ENCODE measurements around the gene PCDH15. TPM values are rescaled to one million over a fixed set of nuclear protein-coding genes. Genes with fewer than 3 reads are reported as not detected.

Gene PCDH15
- total RNA-seq, 1 donor from 2014 or later = not detected

DNA sequence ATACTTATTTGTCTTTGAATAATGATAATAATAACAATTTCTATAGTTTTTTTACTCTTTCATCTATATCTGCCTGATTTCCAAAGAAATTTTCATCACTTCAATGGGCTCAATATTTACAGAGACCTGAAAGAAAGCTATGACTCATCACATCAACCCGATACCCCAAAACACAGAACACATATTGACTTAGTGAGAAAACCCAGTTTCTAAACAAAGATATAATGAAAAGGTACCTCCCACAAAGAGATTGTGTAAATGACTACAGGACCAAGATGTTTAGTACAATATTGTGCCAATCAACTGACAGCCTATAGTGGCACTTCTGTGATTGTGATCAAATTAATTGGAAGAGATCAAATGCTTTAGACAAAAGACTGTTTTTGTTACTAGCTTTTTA is 133.9 kb downstream of the PCDH15 start:
- H3K36me3 ChIP-seq = no peaks in the 10 kb centered on the region
- no peak for TF ChIP-seq CTCF (IDR thresholded peaks at IDR 0.05)
- no peak overlapping the region for H3K4me3 ChIP-seq
- no peaks in the 10 kb centered on the region for H3K4me1 ChIP-seq
- H3K27me3 ChIP-seq = no peaks in the 10 kb centered on the region
- H3K9me3 ChIP-seq = no peaks in the 10 kb centered on the region
- intact Hi-C loops (cut with DNase I) = no loop called here
- no peak overlapping the region for H3K27ac ChIP-seq
- DNase-seq (ENCODE audit: low spot score in 2 of 2) = no peak

GRCh38 chr10:54666192-54666591 is 134.8 kb downstream of the PCDH15 start:
- H3K27ac ChIP-seq = no peak overlapping the region

GRCh38 chr10:54665095-54665494 is 135.9 kb downstream of the PCDH15 start:
- intact Hi-C loops (cut with DNase I) = no loop called here
- no peak for TF ChIP-seq CTCF (IDR thresholded peaks at IDR 0.05)
- Histone ChIP-seq H3K4me1 (no peaks in the 10 kb centered on the region), H3K27me3 (no peaks in the 10 kb centered on the region), H3K9me3 (no peaks in the 10 kb centered on the region), H3K36me3 (no peaks in the 10 kb centered on the region), H3K27ac (no peak overlapping the region), H3K4me3 (no peak overlapping the region)
- DNase-seq (ENCODE audit: low spot score in 2 of 2) = no peak

More at GRCh38 chr10:54666192-54666591, 134.8 kb downstream of the PCDH15 start:
- Histone ChIP-seq H3K27me3 (no peaks in the 10 kb centered on the region), H3K4me3 (no peak overlapping the region), H3K4me1 (no peaks in the 10 kb centered on the region), H3K9me3 (no peaks in the 10 kb centered on the region), H3K36me3 (no peaks in the 10 kb centered on the region)
- intact Hi-C loops (cut with DNase I) = no loop called here
- DNase-seq (ENCODE audit: low spot score in 2 of 2) = no peak
- no peak for TF ChIP-seq CTCF (IDR thresholded peaks at IDR 0.05)

DNA sequence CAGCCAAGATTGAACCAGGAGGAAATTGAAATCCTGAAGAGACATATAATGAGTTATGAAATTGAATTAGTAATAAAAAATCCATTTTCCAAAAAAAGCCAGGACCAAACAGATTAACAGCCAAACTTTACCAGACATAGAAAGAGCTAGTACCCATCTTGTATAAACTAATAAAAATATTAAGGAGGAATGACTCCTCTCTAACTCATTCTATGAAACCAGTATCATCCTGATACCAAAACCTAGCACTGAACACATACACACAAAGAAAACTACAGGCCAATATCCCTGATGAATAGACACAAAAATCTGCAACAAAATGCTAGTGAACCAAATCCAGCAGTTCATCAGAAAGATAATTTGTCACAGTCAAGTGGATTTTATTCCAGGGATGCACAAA is 140.6 kb downstream of the PCDH15 start:
- Histone ChIP-seq H3K27me3 (no peaks in the 10 kb centered on the region), H3K4me1 (no peaks in the 10 kb centered on the region), H3K4me3 (no peak overlapping the region), H3K27ac (no peak overlapping the region), H3K9me3 (no peaks in the 10 kb centered on the region), H3K36me3 (no peaks in the 10 kb centered on the region)
- intact Hi-C loops (cut with DNase I) = no loop called here
- TF ChIP-seq CTCF (IDR thresholded peaks at IDR 0.05) = no peak
- no peak for DNase-seq (ENCODE audit: low spot score in 2 of 2)

- intact Hi-C loops (cut with DNase I) = no loop called here
Measured at GRCh38 chr10:54656643-54657042, 144.4 kb downstream of the PCDH15 start.

More at GRCh38 chr10:54656643-54657042, 144.4 kb downstream of the PCDH15 start:
- no peak for TF ChIP-seq CTCF (IDR thresholded peaks at IDR 0.05)
- no peak overlapping the region for H3K27ac ChIP-seq
- H3K4me1 ChIP-seq = no peaks in the 10 kb centered on the region
- no peak for DNase-seq (ENCODE audit: low spot score in 2 of 2)
- no peaks in the 10 kb centered on the region for H3K9me3 ChIP-seq
- no peaks in the 10 kb centered on the region for H3K27me3 ChIP-seq
- H3K36me3 ChIP-seq = no peaks in the 10 kb centered on the region
- no peak overlapping the region for H3K4me3 ChIP-seq
